ENCODE results near the gene CIB1.
"Not testable (repeated sequence)": the region's sequence is repeated elsewhere in the genome, so short reads cannot be mapped to it uniquely, and the experiment has no call there.

CIB1 gene

DNA sequence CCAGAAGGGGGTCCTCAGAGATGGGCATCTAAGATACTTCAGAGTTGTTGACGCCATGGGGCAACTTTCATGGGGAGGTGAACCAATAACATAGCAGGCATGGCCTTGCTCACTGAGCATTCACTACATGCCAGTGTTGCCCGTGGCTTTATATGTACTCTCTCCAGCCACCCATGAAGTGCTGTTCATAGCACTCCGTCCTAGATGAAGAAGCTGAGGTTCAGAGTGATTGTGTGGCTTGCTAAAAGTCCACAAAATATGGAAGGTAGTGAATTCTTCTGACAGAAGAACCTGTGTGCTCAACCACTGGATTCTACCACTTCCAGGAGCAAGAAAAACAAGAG lies 42.4 kb downstream of the CIB1 start:
- DNase-seq, result no peak

GRCh38 chr15:90190606-90191343 lies 43.0 kb downstream of the CIB1 start:
- DNase-seq, result no peak

- peak; percentile 81 for DNase-seq
These were observed 43.8 kb downstream of the CIB1 start for GRCh38 chr15:90189781-90190467.

- peak; percentile 69 for DNase-seq
These were observed 44.6 kb downstream of the CIB1 start for GRCh38 chr15:90188914-90189748.

GRCh38 chr15:90188065-90188464 lies 45.7 kb downstream of the CIB1 start:
- not testable (repeated sequence) for DNase-seq

GRCh38 chr15:90187257-90187868 lies 46.4 kb downstream of the CIB1 start:
- no peak for DNase-seq

DNA sequence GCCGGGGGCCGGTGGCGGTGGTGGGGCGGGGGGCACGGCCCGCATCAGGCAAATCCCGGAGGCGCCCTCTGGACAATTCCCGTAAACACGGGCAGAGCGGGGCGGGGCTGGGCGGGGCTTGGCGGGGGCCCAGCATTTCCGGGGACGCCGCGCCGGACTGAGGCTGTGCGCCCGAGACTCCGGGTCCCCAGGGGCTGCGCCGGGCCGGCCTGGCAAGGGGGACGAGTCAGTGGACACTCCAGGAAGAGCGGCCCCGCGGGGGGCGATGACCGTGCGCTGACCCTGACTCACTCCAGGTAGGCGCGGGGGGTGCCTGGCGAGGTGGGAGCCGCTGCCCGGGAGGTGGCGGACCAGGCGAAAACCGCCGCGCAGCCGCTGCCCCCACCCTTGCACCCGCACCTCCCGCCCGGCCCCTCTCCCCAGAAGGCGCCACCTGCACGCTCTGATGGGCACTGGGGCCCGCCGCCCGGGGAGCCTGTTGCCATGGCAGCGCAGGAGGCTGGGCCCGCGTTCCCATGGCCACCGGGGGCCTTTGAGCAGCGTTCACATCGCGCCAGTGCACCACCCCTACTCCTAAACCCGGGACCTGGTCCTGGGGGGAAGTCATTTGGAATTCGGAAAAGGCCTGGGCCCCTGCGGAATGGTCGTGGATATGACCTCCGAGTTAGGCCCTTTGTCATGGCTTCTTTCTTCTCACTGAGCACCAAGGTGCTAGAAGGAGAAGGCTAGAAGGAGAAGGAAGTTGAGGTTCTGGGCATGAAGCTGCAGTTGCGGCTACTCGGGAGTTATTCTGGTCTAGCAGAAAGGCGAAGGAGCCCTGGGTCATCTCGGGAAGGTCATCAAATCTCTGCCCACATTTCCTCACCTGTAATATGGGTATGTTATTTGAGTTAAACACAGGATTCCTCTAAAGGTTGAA lies 48.7 kb downstream of the CIB1 start:
- DNase-seq, result peak; percentile 64

- DNase-seq, result peak; percentile 93
These were observed 49.5 kb downstream of the CIB1 start for GRCh38 chr15:90184119-90184785.

DNA sequence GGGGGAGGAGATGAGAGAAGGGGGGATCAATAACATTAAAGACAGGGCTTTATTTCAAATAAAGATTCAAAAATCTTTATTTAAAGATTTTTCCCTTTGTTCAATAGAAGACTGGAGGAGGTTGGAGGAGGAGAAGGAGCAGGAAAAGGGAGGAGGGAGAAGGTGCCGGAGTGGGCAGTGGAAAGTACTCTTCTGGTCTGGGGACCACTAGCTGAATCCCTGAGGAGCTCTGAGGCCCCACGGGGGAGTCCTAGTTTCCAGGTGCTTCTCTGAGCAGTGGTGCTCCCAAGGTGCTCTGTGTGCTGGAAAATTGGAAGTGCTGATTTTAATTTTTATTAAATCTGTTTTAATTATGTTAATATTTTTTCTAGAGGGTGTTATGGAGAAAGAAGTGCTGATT lies 52.0 kb downstream of the CIB1 start:
- DNase-seq, result no peak
